RWPE1 (cell line): ENCODE results near the gene PDE4A.

Experiments used
- CTCF ChIA-PET: fragments of 350-600 bp; sonication (Branson Sonifier 250); formaldehyde crosslinking; extraction: SDS; loops from one replicate; lab custom pipeline; 2021; lab: Yijun Ruan, JAX
- POLR2A ChIA-PET: fragments of 400-600 bp; formaldehyde crosslinking; extraction: SDS; loops from one replicate; lab custom pipeline; 2020; ENCODE audit warnings: antibody characterized with exemption; ENCODE audit not compliant: low non-redundant PET; lab: Yijun Ruan, JAX
- DNase-seq: peaks from one replicate; pipeline ENCODE4 v3.0.0; 2012; ENCODE audit warnings: low spot score
- H3K27ac ChIP-seq: fragments of 450-650 bp; 2 replicates; pipeline ENCODE4 v1.5.1; 2017
- TF ChIP-seq, protein P1 (sequence below): fragments of 450-650 bp; conservative IDR thresholded peaks from 2 replicates; pipeline ENCODE4 v1.5.1; 2017; ENCODE audit warnings: low read depth, mild to moderate bottlenecking

The PDE4A gene

DNA sequence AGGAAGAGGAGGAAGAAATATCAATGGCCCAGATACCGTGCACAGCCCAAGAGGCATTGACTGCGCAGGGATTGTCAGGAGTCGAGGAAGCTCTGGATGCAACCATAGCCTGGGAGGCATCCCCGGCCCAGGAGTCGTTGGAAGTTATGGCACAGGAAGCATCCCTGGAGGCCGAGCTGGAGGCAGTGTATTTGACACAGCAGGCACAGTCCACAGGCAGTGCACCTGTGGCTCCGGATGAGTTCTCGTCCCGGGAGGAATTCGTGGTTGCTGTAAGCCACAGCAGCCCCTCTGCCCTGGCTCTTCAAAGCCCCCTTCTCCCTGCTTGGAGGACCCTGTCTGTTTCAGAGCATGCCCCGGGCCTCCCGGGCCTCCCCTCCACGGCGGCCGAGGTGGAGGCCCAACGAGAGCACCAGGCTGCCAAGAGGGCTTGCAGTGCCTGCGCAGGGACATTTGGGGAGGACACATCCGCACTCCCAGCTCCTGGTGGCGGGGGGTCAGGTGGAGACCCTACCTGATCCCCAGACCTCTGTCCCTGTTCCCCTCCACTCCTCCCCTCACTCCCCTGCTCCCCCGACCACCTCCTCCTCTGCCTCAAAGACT lies 46.9 kb downstream of the PDE4A start:
- TF ChIP-seq, protein P1, sequence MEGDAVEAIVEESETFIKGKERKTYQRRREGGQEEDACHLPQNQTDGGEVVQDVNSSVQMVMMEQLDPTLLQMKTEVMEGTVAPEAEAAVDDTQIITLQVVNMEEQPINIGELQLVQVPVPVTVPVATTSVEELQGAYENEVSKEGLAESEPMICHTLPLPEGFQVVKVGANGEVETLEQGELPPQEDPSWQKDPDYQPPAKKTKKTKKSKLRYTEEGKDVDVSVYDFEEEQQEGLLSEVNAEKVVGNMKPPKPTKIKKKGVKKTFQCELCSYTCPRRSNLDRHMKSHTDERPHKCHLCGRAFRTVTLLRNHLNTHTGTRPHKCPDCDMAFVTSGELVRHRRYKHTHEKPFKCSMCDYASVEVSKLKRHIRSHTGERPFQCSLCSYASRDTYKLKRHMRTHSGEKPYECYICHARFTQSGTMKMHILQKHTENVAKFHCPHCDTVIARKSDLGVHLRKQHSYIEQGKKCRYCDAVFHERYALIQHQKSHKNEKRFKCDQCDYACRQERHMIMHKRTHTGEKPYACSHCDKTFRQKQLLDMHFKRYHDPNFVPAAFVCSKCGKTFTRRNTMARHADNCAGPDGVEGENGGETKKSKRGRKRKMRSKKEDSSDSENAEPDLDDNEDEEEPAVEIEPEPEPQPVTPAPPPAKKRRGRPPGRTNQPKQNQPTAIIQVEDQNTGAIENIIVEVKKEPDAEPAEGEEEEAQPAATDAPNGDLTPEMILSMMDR = no peak
- CTCF ChIA-PET = interaction anchor here (0.8 kb wide), 1 partner anchor 11 kb away, joined by 3 read pairs; no protein-coding TSS in a partner anchor
- DNase-seq = no peak
- POLR2A ChIA-PET = no interaction called here
- H3K27ac ChIP-seq = no peak overlapping the region

DNA sequence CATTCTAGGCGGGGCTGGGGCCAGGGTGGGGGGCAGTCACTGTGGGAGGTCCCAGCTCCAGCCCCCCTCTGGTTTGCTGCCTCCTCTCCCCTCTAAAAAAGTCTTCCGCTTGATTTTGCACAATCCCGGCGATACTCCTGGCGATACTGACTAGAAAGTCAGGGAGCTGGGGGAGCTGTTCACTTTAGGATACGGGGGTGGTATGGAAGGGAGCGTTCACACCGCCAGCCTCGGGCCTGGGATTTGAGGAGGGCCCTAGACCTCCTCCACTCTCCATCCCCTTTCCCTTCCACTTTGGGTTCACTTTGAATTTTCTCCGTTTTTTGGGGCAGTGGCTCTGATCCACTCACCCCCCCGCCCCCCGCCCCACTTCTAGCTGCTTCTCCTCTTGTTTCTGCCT lies 47.8 kb downstream of the PDE4A start:
- no peak for DNase-seq

DNA sequence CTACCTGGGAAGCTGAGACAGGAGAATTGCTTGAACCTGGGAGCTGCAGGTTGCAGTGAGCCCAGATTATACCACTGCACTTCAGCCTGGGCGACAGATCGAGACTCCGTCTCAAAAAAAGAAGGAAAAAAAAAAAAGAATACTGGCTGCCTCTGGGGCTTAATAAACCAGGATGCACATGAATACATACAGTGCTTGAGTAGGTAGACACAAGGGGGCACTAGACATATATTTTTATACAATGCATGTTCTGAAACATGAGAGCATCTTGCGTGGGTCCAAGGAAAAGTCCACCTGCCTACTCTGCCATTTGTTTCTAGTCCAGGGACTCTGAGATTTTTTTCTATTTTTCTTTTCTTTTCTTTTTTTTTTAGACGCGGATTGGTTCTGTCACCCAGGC lies 51.6 kb downstream of the PDE4A start:
- TF ChIP-seq, protein P1 = peak; percentile 42; the same call in 1 of the 2 replicates
- no peak overlapping the region for H3K27ac ChIP-seq
- ChIA-PET POLR2A (no interaction called here), CTCF (no interaction called here)
- DNase-seq = no peak

More for the DNA sequence above, 47.8 kb downstream of the PDE4A start:
- TF ChIP-seq, protein P1 = no peak
- POLR2A ChIA-PET = interaction anchor here (0.6 kb wide), 1 partner anchor 1227 kb away, joined by 8 read pairs; no protein-coding TSS in a partner anchor
- CTCF ChIA-PET = interaction anchor here (0.5 to 1.2 kb wide), 3 partner anchors 12 to 65 kb away, joined by 3 to 4 read pairs (median 4); partner anchors contain the start of gene CDC37
- H3K27ac ChIP-seq = no peak overlapping the region

DNA sequence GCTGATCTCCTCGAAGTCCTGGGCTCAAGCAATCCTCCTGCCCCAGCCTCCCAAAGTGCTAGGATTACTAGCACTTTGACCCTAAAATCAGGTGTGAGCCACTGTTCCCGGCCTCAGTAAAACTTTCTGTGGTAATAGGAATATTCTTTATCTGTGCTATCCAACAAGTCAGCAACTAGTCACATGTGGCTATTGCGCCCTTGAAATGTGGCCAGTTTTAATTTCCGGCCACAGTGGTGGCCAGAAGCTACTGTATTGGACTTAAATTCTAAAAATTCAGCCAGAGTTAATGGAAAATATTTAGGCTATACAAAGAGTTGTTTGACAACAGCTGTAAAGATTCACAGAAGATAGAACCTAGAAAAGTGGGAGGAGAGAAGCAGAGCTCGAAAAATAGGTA lies 52.9 kb downstream of the PDE4A start:
- TF ChIP-seq, protein P1 = no peak
- POLR2A ChIA-PET = no interaction called here
- no peak overlapping the region for H3K27ac ChIP-seq
- CTCF ChIA-PET = interaction anchor here (0.9 kb wide), 1 partner anchor 78 kb away, joined by 3 read pairs; no protein-coding TSS in a partner anchor
- DNase-seq = no peak

DNA sequence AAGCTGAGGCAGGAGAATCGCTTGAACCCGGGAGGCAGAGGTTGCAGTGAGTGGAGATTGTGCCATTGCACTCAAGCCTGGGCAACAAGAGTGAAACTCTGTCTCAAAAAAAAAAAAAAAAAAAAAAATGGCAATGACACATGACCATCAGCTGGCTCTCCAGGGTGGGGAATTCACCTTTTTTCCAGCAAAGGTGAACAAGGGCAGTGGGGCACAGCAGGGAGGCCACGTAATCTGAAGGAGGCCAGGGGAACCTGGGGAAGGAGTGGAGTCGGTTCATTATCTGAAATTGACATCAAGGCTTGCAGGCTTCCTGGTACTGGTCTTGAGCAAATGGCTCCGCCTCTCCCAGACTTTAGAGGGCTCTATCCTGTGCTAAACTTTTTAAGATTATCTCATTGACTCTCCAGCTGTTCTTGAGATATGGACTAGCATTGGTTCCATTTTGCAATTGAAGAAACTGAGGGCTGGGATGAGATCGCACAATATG lies 54.7 kb downstream of the PDE4A start:
- H3K27ac ChIP-seq = no peak overlapping the region

DNA sequence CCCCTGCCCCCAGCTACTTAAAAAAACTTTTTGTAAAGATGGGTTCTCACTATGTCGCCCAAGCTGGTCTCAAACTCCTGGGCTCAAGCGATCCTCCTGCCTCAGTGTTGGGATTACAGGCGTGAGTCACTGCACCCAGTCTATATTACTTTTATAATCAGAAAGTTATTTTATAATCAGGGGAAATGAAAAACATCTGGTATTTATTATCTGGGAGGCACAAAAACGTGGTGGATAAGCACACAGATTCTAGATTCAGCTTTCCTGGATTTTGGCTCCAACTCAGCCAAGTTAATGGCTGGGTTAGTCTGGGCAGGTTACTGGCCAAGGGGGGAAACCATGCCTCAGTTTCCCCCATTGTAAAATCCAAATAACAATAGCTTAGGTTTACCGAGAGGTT lies 58.1 kb downstream of the PDE4A start:
- TF ChIP-seq, protein P1 = no peak
- no peak for DNase-seq
- ChIA-PET POLR2A (no interaction called here), CTCF (interaction anchor here (0.6 to 1.7 kb wide), 9 partner anchors 11 to 928 kb away, joined by 3 to 7 read pairs (median 3); no protein-coding TSS in a partner anchor)
- H3K27ac ChIP-seq = no peak overlapping the region

More for the DNA sequence above, 54.7 kb downstream of the PDE4A start:
- TF ChIP-seq, protein P1 = no peak
- ChIA-PET CTCF (no interaction called here), POLR2A (no interaction called here)
- no peak for DNase-seq
